GM19025 (cell line): Measurements from ENCODE around the gene MRPS22.

ENCODE experiments used
- ATAC-seq: cut with Tn5 transposase; IDR thresholded peaks from one replicate; pipeline ENCODE4 v1.9.1; 2021; ENCODE audit warnings: mild to moderate bottlenecking, low read depth, moderate library complexity; ENCODE audit not compliant: unreplicated experiment

The MRPS22 gene

GRCh38 chr3:139310474-139310933 is 33.3 kb upstream of the MRPS22 start:
- no peak for ATAC-seq

GRCh38 chr3:139311557-139311956 is 32.3 kb upstream of the MRPS22 start:
- no peak for ATAC-seq

- ATAC-seq: no peak
These were observed 31.4 kb upstream of the MRPS22 start for GRCh38 chr3:139312416-139312815.

GRCh38 chr3:139312959-139313358 is 30.9 kb upstream of the MRPS22 start:
- no peak for ATAC-seq

GRCh38 chr3:139313921-139314320 is 29.9 kb upstream of the MRPS22 start:
- ATAC-seq: no peak

GRCh38 chr3:139317215-139317614 is 26.6 kb upstream of the MRPS22 start:
- ATAC-seq: no peak

- ATAC-seq: no peak
These were observed 26.0 kb upstream of the MRPS22 start for GRCh38 chr3:139317660-139318430.

- ATAC-seq: no peak
These were observed 25.4 kb upstream of the MRPS22 start for GRCh38 chr3:139318431-139318816.

GRCh38 chr3:139318826-139319225 is 25.0 kb upstream of the MRPS22 start:
- no peak for ATAC-seq

GRCh38 chr3:139319428-139320402 is 24.1 kb upstream of the MRPS22 start:
- no peak for ATAC-seq

- no peak for ATAC-seq
These were observed 23.1 kb upstream of the MRPS22 start for GRCh38 chr3:139320551-139321309.

- no peak for ATAC-seq
These were observed 21.5 kb upstream of the MRPS22 start for GRCh38 chr3:139322346-139322745.

GRCh38 chr3:139323146-139323545 is 20.7 kb upstream of the MRPS22 start:
- ATAC-seq: no peak

GRCh38 chr3:139324456-139324855 is 19.4 kb upstream of the MRPS22 start:
- no peak for ATAC-seq

GRCh38 chr3:139325551-139325950 is 18.3 kb upstream of the MRPS22 start:
- ATAC-seq: no peak

- no peak for ATAC-seq
These were observed 17.7 kb upstream of the MRPS22 start for GRCh38 chr3:139326131-139326530.

GRCh38 chr3:139326707-139327106 is 17.1 kb upstream of the MRPS22 start:
- no peak for ATAC-seq

GRCh38 chr3:139327231-139327630 is 16.6 kb upstream of the MRPS22 start:
- ATAC-seq: no peak

GRCh38 chr3:139327861-139328260 is 16.0 kb upstream of the MRPS22 start:
- ATAC-seq: no peak

GRCh38 chr3:139328356-139328755 is 15.5 kb upstream of the MRPS22 start:
- ATAC-seq: no peak
